Measurements from ENCODE around the gene ENTHD1. TPM values are rescaled to one million over a fixed set of nuclear protein-coding genes. Genes with fewer than 3 reads are reported as not detected.

ENTHD1 gene
- polyA plus RNA-seq, 3 donors: not detected

Other genes with a start within 250 kb of the ENTHD1 start
- 1 to 10 TPM in 2 of 3 donors, under 1 TPM in 1; 0.95 to 1.5 (median 1.2) TPM for gene GRAP2, start 7.3 kb upstream of the ENTHD1 start, polyA plus RNA-seq (ENCODE audit: insufficient read length in 3 of 3)
- under 1 TPM in 1 of 3 donors, not detected in 2; 0.13 TPM for gene TMA7B, start 66.6 kb upstream of the ENTHD1 start, polyA plus RNA-seq (ENCODE audit: insufficient read length in 3 of 3)
- 1 to 10 TPM; 2.2 to 2.9 (median 2.7) TPM for gene FAM83F, start 101.2 kb upstream of the ENTHD1 start, polyA plus RNA-seq (ENCODE audit: insufficient read length in 3 of 3)

All from renal pelvis (tissue), 3 donors.